Neural crest cell (in vitro differentiated cells): ENCODE data around the gene CC2D2B. TPM values are rescaled to one million over a fixed set of nuclear protein-coding genes. Genes with fewer than 3 reads are reported as not detected.

ENCODE experiments used
- DNase-seq: peaks from one replicate; pipeline ENCODE4 v3.0.0; 2021; ENCODE audit warnings: low read depth, mixed read lengths, low spot score
- H3K27ac Mint-ChIP-seq: one replicate; pipeline ENCODE4 v1.8.0; 2021; ENCODE audit warnings: mild to moderate bottlenecking, mixed read lengths; ENCODE audit not compliant: unreplicated experiment
- H3K27me3 Mint-ChIP-seq: 2 replicates; pipeline ENCODE4 v1.8.0; 2021; ENCODE audit warnings: low read depth, mild to moderate bottlenecking, mixed read lengths
- H3K36me3 Mint-ChIP-seq: 2 replicates; pipeline ENCODE4 v1.8.0; 2021; ENCODE audit warnings: low read depth, mild to moderate bottlenecking, mixed read lengths
- H3K4me1 Mint-ChIP-seq: 2 replicates; pipeline ENCODE4 v1.8.0; 2021; ENCODE audit warnings: mixed read lengths
- H3K4me3 Mint-ChIP-seq: one replicate; pipeline ENCODE4 v1.8.0; 2021; ENCODE audit warnings: mild to moderate bottlenecking, mixed read lengths
- H3K9me3 Mint-ChIP-seq: 2 replicates; pipeline ENCODE4 v1.8.0; 2021; ENCODE audit warnings: mixed read lengths
- total RNA-seq: library from RNA; stranded (reverse); gene quantifications from 2 replicates; pipeline ENCODE4 v1.2.1, GENCODE V29; 2021
- TF ChIP-seq, protein P1 (sequence below): fragments of 200-600 bp; sonication (generic); conservative IDR thresholded peaks from 2 replicates; pipeline ENCODE4 v1.5.0; 2021; ENCODE audit warnings: antibody characterized with exemption, mild to moderate bottlenecking

CC2D2B gene
- total RNA-seq, 1 donor from 2014 or later, result 0.47 TPM

DNA sequence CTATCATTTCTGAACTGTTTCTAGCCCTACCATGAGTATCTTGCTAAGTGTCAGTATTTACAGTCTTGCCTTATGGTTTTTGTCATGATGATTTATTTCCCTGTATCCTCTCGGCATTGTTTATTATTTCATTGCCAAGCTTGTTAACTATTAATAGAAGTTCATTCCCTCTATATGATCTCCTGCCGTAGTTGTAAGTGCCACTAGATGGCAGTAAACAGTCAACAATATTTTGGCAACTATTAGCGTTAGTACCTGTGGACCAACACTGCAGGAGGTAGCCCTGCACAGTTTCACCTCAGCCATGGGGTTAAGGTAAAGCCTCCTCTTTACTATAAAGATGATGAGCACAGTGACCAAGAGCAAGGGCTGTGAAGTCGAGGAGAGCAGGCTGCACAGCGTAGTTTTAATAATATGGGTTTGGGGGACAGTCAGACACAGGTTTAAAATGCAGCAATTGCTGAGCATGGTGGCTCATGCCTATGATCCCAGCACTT lies 109.5 kb downstream of the CC2D2B start:
- Mint-ChIP-seq H3K4me1 (no peaks in the 10 kb centered on the region), H3K36me3 (no peaks in the 10 kb centered on the region), H3K9me3 (no peaks in the 10 kb centered on the region), H3K27me3 (peaks cover 21% of the 10 kb centered on the region), H3K27ac (no peak overlapping the region), H3K4me3 (no peak overlapping the region)
- peak; percentile 36 for DNase-seq
- TF ChIP-seq, protein P1, sequence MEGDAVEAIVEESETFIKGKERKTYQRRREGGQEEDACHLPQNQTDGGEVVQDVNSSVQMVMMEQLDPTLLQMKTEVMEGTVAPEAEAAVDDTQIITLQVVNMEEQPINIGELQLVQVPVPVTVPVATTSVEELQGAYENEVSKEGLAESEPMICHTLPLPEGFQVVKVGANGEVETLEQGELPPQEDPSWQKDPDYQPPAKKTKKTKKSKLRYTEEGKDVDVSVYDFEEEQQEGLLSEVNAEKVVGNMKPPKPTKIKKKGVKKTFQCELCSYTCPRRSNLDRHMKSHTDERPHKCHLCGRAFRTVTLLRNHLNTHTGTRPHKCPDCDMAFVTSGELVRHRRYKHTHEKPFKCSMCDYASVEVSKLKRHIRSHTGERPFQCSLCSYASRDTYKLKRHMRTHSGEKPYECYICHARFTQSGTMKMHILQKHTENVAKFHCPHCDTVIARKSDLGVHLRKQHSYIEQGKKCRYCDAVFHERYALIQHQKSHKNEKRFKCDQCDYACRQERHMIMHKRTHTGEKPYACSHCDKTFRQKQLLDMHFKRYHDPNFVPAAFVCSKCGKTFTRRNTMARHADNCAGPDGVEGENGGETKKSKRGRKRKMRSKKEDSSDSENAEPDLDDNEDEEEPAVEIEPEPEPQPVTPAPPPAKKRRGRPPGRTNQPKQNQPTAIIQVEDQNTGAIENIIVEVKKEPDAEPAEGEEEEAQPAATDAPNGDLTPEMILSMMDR, result peak; percentile 86

DNA sequence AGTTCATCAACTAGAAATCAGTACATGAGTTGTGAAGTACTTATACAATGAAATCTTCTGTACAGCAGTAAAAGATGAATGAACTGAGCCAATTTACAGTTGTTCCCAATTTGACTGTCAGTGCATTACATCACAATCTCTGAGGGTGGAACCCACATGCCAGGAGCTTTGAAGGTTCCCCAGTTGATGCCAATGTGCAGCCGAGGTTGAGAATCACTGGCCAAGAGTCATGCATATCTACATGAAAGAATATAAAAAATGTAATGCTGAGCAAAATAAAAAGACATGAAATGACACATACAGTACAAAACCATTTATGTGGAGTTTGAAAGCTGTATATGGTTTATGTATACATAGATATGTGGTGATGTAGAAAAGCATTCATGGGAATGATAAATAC lies 113.6 kb downstream of the CC2D2B start:
- no peaks in the 10 kb centered on the region for H3K9me3 Mint-ChIP-seq
- TF ChIP-seq, protein P1, result no peak
- no peak for DNase-seq
- no peaks in the 10 kb centered on the region for H3K4me1 Mint-ChIP-seq
- no peaks in the 10 kb centered on the region for H3K36me3 Mint-ChIP-seq
- H3K4me3 Mint-ChIP-seq, result no peak overlapping the region
- peaks cover 13% of the 10 kb centered on the region for H3K27me3 Mint-ChIP-seq
- H3K27ac Mint-ChIP-seq, result no peak overlapping the region

GRCh38 chr10:96022739-96023138 lies 115.0 kb downstream of the CC2D2B start:
- H3K9me3 Mint-ChIP-seq, result no peaks in the 10 kb centered on the region
- no peaks in the 10 kb centered on the region for H3K4me1 Mint-ChIP-seq
- no peak for DNase-seq
- H3K27me3 Mint-ChIP-seq, result peaks cover 7% of the 10 kb centered on the region
- no peak overlapping the region for H3K27ac Mint-ChIP-seq
- no peaks in the 10 kb centered on the region for H3K36me3 Mint-ChIP-seq
- TF ChIP-seq, protein P1, result no peak
- H3K4me3 Mint-ChIP-seq, result no peak overlapping the region

- Mint-ChIP-seq H3K9me3 (no peaks in the 10 kb centered on the region), H3K36me3 (no peaks in the 10 kb centered on the region), H3K4me1 (no peaks in the 10 kb centered on the region), H3K27ac (no peak overlapping the region), H3K27me3 (peaks cover 7% of the 10 kb centered on the region), H3K4me3 (no peak overlapping the region)
- DNase-seq, result no peak
- TF ChIP-seq, protein P1, result no peak
Measured at GRCh38 chr10:96023168-96023567, 115.4 kb downstream of the CC2D2B start.

- Mint-ChIP-seq H3K27me3 (peaks cover 9% of the 10 kb centered on the region), H3K27ac (no peak overlapping the region), H3K9me3 (no peaks in the 10 kb centered on the region), H3K4me1 (no peaks in the 10 kb centered on the region), H3K4me3 (no peak overlapping the region), H3K36me3 (no peaks in the 10 kb centered on the region)
- TF ChIP-seq, protein P1, result peak; percentile 46
- no peak for DNase-seq
Measured at GRCh38 chr10:96025566-96025965, 117.8 kb downstream of the CC2D2B start.

DNA sequence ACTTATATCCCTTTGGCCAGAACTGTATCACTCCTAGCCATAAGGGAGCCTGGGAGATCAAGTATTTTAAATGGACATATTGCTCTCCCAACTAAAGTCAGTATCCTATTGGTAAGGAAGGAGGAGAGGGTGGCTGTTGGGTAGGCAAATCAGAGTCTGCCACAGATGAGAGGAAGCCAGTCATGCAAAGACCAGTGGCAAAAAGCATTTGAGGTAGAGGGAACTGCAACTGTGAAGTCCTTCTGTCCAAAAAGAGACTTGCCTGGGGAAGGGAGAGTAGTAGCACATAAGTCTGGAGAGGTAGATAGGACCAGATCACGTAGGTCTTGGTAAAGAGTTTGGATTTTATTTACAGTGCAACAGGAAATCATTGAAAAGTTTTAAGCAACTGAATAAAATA lies 126.8 kb downstream of the CC2D2B start:
- Mint-ChIP-seq H3K36me3 (no peaks in the 10 kb centered on the region), H3K27ac (no peak overlapping the region), H3K4me1 (no peaks in the 10 kb centered on the region), H3K9me3 (no peaks in the 10 kb centered on the region), H3K4me3 (no peak overlapping the region), H3K27me3 (peaks cover 27% of the 10 kb centered on the region)
- TF ChIP-seq, protein P1, result no peak
- DNase-seq, result no peak
